HG03095 (cell line): ENCODE results near the gene NAA38.

ENCODE experiments used
- ATAC-seq: cut with Tn5 transposase; IDR thresholded peaks from one replicate; pipeline ENCODE4 v1.9.1; 2021; ENCODE audit warnings: moderate library complexity; ENCODE audit not compliant: unreplicated experiment

The NAA38 gene

DNA sequence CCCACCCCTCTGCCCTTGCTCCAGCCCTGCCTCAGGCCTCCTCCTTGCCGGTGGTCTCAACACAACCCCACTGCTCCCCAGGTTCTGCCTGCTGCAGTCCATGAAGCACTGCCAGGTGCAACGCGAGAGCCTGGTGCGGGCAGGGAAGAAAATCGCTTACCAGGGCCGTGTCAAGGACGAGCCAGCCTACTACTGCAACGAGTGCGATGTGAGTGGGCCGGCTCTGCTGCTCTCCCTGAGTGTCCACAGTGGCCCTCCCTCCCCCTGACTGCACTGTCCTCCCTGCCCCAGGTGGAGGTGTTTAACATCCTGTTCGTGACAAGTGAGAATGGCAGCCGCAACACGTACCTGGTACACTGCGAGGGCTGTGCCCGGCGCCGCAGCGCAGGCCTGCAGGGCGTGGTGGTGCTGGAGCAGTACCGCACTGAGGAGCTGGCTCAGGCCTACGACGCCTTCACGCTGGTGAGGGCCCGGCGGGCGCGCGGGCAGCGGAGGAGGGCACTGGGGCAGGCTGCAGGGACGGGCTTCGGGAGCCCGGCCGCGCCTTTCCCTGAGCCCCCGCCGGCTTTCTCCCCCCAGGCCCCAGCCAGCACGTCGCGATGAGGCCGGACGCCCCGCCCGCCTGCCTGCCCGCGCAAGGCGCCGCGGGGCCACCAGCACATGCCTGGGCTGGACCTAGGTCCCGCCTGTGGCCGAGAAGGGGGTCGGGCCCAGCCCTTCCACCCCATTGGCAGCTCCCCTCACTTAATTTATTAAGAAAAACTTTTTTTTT lies 4.3 kb downstream of the NAA38 start:
- no peak for ATAC-seq

DNA sequence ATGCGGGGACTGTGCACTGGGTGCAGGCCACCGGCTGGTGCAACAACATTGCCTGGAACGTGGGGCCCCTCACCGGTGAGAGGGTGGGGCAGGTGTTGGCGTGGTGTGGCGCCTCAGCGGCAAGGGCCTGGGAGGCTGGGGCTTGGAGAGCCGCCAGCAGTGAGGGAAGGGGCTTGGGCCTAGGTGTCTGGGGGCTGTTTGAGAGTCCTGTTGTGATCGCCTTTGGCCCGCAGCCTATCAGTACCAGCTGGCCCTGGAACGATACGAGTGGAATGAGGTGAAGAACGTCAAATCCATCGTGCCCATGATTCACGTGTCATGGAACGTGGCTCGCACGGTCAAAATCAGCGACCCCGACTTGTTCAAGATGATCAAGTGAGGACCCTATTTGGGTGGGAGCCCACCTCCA lies 5.1 kb downstream of the NAA38 start:
- no peak for ATAC-seq

DNA sequence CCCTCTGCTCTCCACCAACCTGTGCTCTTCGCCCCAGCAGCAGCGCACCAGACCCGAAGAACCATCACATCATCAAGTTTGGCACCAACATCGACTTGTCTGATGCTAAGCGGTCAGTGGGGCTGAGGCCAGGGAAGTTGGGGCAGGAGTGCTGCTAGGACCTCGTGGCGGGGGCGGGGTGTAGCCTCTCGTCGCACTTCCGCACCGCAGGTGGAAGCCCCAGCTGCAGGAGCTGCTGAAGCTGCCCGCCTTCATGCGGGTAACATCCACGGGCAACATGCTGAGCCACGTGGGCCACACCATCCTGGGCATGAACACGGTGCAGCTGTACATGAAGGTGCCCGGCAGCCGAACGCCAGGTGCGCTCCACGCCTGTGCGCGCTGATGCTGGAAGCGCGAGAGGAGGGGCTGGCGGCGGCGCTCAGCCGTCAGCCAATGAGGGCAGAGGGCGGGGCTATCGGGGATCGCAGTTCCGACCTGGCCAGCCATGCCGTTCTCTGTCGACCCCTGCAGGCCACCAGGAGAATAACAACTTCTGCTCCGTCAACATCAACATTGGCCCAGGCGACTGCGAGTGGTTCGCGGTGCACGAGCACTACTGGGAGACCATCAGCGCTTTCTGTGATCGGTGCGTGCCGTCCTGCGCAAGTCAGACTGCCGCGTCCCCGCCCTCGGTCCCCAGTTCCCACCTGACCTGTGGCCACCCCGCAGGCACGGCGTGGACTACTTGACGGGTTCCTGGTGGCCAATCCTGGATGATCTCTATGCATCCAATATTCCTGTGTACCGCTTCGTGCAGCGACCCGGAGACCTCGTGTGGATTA lies 5.7 kb downstream of the NAA38 start:
- peak; percentile 62 for ATAC-seq

DNA sequence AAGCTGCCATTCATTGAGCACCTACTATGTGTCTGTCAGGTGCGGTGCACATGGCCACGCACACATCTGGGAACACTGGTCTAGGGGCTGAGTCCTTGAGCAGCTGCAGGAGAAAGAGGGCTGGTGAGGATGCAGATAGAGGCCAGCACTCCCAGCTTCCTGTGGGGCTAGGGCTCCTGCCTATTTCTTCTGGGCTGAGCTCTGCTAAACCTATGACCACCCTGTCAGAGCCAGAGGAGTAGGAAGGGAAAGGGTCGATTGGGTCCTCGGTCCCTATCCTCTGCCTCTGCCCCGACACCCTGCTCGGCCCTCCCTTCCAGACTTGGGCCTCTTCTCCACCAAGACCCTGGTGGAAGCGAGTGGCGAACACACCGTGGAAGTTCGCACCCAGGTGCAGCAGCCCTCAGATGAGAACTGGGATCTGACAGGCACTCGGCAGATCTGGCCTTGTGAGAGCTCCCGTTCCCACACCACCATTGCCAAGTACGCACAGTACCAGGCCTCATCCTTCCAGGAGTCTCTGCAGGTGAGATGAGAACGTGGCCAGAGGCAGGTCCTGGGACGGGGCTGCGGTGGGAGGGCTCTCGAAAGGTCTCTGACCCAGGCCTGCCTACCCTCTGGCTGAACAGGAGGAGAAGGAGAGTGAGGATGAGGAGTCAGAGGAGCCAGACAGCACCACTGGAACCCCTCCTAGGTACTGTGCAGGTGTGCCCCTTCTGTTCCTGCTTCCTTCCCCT lies 6.5 kb downstream of the NAA38 start:
- no peak for ATAC-seq

DNA sequence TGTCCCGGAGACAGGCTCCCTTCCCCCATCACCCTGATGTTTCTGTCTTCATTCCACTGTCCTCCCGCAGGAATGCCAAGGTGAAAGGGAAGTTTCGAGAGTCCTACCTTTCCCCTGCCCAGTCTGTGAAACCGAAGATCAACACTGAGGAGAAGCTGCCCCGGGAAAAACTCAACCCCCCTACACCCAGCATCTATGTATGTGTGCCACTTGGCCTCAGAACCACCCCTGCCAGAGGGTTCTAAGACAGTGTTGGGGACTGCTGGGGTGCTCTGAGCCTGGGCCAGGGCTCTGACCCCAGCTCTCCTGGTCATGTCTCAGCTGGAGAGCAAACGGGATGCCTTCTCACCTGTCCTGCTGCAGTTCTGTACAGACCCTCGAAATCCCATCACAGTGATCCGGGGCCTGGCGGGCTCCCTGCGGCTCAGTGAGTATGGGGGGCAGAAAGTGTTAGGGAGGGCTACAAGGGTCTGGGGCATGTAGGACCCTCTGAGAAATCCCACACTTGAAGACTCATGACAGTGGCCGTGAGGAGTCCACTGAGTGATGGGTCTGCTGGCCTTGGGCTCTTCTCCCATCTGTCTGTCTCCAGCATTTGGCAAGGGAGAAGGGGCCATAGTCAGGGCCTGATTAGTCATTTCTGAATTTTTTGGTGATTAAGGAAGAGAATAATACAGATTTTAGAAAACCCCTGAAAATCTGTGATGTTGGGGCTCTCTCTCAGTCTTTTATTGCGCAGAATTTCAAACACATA lies 7.4 kb downstream of the NAA38 start:
- ATAC-seq: no peak

DNA sequence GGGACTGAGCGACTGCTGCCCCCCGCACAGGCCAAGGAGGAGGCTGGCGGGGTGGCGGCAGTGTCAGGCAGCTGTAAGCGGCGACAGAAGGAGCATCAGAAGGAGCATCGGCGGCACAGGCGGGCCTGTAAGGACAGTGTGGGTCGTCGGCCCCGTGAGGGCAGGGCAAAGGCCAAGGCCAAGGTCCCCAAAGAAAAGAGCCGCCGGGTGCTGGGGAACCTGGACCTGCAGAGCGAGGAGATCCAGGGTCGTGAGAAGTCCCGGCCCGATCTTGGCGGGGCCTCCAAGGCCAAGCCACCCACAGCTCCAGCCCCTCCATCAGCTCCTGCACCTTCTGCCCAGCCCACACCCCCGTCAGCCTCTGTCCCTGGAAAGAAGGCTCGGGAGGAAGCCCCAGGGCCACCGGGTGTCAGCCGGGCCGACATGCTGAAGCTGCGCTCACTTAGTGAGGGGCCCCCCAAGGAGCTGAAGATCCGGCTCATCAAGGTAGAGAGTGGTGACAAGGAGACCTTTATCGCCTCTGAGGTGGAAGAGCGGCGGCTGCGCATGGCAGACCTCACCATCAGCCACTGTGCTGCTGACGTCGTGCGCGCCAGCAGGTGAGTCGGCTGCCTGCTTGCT lies 8.1 kb downstream of the NAA38 start:
- no peak for ATAC-seq

DNA sequence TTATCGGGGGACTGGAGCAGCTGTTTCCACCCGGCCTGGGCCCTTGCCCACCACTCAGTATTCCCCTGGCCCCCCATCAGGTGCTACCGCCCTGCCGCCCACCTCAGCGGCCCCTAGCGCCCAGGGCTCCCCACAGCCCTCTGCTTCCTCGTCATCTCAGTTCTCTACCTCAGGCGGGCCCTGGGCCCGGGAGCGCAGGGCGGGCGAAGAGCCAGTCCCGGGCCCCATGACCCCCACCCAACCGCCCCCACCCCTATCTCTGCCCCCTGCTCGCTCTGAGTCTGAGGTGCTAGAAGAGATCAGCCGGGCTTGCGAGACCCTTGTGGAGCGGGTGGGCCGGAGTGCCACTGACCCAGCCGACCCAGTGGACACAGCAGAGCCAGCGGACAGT lies 8.6 kb downstream of the NAA38 start:
- no peak for ATAC-seq

DNA sequence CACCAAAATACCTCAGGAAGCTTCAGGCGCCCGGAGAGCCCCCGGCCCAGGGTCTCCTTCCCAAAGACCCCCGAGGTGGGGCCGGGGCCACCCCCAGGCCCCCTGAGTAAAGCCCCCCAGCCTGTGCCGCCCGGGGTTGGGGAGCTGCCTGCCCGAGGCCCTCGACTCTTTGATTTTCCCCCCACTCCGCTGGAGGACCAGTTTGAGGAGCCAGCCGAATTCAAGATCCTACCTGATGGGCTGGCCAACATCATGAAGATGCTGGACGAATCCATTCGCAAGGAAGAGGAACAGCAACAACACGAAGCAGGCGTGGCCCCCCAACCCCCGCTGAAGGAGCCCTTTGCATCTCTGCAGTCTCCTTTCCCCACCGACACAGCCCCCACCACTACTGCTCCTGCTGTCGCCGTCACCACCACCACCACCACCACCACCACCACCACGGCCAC lies 9.2 kb downstream of the NAA38 start:
- ATAC-seq: no peak

DNA sequence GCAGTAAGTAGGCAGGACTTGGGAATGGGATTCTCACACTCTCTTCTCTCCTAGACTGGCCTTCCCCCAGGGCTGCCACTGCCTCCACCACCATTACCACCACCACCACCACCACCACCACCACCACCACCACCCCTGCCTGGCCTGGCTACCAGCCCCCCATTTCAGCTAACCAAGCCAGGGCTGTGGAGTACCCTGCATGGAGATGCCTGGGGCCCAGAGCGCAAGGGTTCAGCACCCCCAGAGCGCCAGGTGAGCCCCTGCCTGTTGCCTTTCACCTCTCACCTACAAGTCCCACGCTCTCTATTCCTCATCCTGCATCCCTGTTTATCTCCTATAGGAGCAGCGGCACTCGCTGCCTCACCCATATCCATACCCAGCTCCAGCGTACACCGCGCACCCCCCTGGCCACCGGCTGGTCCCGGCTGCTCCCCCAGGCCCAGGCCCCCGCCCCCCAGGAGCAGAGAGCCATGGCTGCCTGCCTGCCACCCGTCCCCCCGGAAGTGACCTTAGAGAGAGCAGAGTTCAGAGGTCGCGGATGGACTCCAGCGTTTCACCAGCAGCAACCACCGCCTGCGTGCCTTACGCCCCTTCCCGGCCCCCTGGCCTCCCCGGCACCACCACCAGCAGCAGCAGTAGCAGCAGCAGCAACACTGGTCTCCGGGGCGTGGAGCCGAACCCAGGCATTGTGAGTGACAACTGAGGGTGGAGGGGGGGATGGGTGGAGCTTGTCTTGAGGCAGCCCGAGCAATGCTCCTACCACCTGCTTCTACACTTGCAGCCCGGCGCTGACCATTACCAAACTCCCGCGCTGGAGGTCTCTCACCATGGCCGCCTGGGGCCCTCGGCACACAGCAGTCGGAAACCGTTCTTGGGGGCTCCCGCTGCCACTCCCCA lies 10.3 kb downstream of the NAA38 start:
- ATAC-seq: no peak

DNA sequence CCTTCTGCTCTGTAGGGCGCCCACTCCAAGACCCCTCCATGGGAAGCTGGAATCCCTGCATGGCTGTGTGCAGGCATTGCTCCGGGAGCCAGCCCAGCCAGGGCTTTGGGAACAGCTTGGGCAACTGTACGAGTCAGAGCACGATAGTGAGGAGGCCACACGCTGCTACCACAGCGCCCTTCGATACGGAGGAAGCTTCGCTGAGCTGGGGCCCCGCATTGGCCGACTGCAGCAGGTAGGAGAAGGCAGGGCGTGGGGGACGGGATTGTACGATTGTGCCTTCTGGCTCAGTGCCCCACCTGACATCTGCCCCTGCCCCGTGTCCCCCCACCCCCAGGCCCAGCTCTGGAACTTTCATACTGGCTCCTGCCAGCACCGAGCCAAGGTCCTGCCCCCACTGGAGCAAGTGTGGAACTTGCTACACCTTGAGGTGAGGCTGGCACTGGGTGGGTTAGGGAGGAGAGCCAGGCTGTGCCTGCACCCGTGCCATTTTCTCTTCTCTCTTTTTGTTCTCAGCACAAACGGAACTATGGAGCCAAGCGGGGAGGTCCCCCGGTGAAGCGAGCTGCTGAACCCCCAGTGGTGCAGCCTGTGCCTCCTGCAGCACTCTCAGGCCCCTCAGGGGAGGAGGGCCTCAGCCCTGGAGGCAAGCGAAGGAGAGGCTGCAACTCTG lies 11.2 kb downstream of the NAA38 start:
- ATAC-seq: no peak

DNA sequence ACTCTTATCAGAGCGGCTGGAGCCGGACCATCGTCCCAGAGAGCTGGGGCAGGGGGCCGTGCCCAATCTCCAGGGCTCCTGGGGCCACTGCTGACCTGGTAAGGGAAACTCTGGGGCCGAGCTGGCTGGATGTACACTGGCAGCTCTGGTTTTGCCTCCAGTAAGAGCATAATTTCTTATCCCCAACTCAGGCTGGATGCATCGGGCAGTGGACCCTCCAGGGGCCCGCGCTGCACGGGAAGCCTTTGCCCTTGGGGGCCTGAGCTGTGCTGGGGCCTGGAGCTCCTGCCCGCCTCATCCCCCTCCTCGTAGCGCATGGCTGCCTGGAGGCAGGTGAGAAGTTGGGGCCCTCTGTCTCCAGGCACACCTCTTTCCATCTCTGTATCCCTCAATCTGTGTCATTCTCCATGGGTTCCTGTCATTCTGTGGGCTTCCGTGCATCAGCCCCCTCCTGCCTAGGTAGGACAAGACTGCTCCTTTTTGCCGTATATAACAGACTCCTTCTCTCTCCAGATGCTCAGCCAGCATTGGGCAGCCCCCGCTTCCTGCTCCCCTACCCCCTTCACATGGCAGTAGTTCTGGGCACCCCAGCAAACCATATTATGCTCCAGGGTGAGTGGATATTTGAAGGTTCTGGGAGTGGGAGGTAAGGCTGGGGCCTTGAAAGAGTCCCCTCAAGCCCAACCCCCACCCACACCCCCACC lies 11.8 kb downstream of the NAA38 start:
- ATAC-seq: no peak

DNA sequence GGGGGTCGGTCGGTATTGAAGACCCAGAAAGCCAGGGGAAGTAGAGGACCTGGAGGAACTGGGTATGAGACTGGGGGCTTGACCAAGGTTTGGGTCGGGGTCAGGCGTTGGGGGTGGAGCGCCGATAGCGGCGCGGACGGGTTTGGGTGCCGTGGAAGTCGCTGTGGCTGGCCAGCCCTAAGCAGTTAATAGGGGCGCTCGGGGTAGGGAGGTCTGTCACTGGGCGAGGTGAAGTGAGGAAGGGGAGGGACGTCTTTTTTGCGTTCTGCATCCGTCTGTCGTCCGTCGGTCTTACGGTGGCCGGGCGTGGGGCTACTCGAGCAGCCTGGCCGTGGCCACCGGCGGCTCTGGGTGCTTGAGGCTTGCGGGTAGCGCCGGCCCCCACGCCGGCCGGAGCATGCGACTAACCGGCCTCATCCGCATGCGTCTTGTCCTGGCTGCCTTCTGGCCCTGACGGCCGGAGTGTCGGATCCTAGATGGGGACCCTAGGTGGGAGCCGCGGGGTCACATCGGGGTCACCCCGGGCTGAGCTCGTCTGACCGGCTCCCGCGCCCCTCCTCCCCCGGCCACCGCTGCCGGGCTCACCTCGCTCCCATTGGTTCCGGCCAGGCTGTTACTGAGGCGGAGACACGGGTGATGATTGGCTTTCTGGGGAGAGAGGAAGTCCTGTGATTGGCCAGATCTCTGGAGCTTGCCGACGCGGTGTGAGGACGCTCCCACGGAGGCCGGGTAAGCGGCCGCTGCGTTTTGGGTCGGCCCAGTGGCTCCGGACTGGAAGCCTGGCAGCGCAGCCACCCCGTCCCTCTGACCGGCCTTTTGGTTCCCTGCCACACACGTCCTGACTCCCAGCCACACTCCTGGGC lies 12.8 kb downstream of the NAA38 start:
- peak; percentile 37 for ATAC-seq

DNA sequence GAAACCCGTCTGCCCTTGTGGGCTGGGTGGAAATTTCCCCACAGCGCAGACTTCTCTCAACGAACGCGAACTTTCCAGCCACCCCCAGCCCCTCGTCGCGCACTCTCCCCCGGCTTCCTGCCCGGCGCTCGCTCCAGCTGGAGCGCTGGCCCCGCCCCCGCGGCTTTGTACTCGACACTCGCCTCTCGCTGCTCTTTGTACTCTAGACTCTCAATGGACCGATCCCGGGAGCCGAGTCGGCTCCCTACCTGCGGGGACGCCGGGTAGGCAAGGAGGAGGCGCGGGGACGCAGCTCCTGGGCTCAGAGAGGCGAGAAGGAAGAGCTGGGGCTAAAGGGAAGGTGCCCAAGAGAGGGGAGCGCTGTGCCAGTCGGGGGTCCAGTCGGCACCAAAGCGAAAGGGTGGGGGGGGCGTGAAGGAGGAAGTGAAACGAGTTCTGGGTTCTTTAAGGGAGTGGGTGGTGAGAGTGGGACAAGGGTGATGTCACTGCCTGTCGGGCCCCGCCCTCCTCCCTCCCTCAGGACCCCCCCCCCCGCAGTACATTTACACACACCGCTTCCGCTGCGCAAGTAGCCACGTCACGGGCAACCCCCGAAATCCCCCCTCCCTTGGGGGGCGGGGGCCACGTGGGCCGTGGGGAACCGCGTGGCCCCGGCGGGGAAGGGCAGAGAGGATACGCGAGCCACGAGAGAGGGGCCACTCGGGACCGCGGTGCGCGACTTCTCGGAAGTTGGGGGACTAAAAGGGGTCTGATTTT lies 13.6 kb downstream of the NAA38 start:
- ATAC-seq: peak; percentile 23

DNA sequence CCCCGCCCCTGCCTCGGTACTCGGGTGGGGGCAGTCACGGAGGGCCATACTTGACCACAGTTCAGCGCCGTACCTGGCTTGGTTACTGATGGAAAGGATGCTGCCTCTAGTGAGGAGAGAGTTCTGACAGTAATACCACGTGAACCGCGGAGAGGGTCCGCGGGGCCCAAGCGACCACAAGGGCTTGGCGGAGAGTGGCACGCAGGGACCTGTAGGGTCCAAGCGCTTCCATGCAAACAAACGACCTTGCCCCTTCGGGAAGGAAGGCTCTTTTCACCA lies 14.2 kb downstream of the NAA38 start:
- no peak for ATAC-seq

DNA sequence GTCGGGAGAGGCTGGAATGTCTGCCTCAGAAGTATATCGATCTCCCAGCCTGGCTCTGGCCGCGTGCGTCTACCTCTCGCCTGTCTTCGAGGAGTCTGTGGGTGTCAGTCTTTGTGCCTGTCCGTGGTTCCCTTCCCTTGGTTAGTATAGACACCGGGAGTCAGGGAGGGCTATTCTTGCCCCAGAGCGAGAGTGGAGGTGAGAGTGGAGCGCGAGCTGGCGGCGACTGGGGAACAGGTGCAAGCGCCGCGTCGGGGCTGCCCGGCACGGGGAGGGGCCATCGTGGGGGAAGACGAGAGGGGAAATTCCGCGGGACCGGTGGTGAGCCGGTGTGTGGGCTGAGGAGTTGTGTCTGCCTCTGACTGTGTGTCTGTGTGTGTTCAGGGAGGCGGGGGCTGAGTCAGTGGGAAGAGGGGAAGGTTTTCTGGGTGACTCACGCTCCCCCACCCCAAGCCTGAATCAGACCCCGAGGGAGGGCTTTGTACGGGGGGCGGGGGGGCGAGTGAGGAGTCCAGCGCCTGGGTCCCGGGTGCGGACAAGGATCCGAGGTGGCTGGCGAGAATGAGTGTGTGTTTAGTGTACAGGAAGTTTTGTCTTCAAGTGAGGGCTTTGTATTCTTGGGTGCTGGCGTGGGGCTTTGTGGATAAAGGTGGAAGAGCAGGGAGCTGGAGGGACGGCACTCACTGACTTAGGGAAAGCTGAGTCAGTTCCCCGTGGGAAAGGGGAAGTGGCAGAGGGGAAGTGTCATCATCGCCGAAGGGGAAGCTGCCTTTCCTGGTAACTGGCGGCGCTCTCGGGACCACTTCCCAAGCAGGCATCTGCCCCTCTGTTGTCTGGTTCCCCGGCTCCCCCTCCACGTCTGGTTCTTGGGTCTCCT lies 14.7 kb downstream of the NAA38 start:
- ATAC-seq: no peak

DNA sequence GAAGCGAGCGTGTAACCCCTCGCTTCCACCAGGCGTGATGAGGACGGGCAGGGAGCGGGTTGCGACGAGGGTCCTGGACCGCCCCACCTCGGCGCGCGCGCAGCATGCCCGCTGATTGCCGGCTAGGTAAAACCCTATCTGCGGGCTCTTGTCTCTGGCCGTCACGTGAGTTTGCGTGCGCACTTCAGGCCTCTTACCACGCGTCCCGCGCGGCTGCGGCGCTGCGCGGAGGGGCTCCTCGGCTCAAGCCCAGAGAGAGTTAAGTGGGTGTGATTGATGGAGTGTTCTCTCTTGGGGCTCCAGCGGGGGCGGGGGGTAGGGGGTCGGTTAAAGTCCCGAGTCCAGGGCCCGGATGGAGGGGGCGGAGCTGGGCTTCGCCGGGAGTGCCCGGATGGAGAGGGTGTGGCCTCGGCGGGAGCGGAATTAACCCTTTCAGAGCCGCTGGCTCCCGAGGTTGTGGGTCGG lies 15.4 kb downstream of the NAA38 start:
- no peak for ATAC-seq
